ENCODE results near the gene ACSF3.

ACSF3 gene

DNA sequence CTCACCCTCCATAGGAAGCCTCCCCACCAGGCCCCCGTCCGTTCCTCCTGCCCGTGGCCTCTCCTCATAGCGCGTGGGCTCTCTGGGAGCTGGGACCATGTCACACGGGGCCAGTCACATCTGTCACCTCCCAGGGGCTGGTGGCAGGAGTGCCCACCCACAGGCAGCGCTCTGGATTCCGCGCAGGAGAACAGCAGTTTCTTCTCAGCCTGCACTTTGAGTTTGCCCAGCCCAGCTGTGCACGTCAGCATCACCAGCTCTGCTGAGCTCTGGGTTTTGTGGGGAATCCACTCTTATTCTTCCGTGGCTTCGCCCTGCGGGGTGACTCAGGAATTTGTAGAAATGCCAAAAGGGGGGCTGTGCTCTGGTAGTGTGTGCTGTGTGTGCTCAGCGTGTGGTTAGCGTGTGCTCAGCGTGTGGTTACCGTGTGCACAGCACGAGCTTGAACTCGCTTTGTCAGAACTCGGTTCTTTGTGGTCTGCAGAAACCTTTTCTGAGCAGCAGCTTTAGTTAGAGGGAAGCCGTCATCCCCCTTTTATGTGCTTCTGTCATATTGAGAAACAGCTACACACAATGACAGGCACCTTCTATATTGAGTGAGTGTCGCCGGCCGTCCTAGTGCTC lies 3.2 kb downstream of the ACSF3 start:
- no peak for DNase-seq

DNA sequence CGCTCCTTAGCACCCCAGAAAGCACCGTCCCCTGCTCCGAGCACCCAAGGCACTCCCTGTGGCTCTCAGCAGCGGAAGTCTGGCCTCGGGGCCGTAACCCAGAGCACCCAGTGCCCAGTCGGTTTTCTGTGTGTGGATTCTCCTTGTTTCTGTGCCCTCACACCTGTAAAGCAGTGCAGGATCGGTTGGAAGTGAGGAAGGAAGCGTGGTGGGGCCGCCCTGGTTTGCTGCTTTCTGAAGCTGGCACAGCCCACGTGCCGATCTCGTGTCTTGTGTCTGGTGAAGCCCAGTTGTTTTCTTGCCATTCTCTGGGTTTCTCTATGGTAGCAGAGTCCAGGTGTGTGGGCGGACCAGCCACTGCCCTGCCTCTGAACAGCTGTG lies 3.7 kb downstream of the ACSF3 start:
- no peak for DNase-seq

DNA sequence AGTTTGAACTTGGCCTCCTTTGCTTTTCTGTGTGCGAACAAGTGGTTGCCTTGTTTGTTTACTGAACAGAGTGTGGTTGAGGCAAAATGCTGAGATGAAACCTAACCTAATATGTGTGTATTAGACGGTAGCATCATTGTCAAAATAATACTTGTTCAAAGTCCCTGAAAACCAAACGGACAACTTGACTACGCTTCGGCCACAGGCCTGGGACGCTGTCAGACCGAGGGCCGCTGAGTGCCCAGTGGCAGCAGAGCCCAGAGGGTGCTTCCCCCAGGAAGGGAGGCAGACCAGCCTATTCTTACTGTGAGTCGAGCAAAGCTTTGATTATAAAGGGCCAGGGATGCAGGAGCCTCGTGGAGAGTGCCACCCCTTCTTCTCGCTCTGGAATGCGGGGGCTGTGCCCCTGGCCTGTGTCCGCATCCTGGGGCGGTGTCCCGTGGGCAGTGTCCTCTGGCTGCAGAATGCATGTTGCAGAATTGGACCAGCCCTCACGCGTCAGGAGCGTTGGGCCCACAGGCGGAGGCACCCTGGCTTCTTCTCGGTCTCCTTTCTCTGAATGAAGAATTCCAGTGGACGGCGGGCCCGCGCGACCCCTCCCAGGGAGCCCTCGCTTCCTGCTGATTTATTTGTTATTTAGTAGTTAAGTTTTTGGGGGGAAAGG lies 5.2 kb downstream of the ACSF3 start:
- no peak for DNase-seq

DNA sequence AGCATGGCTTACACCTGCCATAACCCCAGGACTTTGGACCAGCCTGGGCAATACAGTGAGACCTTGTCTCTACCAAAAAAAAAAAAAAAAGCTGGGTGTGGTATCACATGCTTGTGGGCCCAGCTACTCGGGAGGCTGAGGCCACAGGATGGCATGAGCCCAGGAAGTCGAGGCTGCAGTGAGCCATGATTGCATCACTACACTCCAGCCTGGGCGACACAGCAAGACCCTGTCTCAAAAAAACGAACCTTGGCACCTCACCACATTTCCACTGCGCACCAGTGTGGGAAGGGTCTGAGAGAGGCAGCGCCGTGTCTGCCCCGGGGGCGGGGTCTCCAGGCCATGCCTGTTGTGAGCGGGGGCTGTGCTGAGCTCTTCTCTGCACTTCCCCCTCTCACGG lies 6.3 kb downstream of the ACSF3 start:
- no peak for DNase-seq

DNA sequence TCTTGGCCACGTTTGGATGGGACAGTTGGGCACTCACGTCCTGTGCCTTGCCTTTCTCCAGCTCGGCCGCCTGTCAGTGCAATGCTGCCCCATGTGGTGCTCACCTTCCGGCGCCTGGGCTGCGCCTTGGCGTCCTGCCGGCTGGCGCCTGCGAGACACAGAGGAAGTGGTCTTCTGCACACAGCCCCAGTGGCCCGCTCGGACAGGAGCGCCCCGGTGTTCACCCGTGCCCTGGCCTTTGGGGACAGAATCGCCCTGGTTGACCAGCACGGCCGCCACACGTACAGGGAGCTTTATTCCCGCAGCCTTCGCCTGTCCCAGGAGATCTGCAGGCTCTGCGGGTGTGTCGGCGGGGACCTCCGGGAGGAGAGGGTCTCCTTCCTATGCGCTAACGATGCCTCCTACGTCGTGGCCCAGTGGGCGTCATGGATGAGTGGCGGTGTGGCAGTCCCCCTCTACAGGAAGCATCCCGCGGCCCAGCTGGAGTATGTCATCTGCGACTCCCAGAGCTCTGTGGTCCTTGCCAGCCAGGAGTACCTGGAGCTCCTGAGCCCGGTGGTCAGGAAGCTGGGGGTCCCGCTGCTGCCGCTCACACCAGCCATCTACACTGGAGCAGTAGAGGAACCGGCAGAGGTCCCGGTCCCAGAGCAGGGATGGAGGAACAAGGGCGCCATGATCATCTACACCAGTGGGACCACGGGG lies 7.1 kb downstream of the ACSF3 start:
- DNase-seq, result no peak

DNA sequence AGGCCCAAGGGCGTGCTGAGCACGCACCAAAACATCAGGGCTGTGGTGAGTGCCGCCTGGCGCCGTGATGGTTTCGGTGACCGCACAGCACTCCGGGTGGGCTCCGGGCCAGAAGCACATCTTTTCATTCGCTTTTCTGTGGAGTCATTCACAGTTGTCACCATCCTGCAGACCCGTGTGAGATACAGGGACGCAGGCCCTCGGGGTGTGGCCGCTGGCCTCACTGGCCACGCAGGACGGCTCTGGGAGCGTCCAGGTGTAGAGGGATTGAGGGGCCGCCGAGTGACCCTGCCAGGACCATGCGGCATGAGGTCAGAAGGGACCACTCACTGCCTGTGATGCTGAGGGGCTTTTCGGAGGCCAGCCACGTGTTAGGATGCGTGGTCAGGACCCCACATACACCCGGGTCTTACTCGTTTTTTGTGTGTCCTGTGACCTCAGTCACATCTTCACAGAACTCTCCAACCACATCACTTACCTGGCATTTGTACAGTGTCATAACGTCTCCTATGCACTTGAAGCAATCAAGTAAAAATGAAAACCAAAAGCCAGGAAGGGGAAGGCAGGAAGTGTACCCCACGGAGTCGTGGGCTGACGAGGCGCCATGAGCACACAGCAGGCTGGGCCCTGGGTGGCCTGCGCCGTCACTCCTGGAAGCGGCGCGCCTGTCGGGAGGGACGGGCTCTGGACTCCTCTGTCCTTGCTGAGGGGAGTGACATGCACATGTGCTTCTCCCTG lies 7.8 kb downstream of the ACSF3 start:
- no peak for DNase-seq

DNA sequence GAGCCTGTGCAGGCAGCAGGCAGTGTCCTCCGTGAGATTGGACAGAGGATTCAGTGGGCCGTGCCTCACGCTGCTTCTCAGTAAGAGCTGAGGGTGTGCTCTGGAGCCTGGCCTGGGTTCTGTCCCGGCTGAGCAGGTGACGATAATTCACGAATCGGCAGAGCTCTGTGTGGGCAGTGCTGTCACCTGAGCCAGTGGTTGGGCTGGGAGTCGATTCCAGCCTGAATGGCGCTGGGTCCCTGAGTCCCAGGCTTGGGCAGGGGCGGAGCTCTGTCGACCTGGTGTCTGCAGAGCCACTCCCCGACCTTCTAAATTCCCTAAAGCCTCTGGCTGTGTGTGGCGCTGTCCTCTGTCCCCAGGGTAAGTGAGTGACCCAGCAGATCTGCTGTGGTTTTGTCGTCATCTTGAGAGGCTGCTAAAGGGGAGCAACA lies 8.4 kb downstream of the ACSF3 start:
- DNase-seq, result peak; percentile 85

DNA sequence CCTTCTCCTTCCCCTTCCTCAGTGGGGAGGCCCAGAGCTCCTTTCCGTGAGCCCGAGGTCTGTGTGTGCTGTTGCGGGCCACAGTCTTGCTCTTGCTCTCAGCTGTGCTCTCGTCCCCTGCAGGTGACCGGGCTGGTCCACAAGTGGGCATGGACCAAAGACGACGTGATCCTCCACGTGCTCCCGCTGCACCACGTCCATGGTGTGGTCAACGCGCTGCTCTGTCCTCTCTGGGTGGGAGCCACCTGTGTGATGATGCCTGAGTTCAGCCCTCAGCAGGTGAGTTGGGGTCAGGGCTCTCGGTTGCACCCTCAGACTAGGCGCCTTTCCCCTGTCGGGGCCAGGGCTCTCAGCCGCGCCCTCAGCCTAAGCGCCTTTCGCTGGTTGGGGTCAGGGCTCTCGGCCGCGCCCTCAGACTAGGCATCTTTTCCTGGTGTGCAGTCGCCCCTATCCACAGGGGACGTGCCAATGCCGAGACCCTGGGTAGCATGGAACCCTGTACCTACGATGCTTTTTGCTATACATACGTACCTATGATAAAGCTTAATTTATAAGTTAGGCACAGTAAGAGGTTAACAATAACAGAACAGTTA lies 8.9 kb downstream of the ACSF3 start:
- DNase-seq, result no peak

DNA sequence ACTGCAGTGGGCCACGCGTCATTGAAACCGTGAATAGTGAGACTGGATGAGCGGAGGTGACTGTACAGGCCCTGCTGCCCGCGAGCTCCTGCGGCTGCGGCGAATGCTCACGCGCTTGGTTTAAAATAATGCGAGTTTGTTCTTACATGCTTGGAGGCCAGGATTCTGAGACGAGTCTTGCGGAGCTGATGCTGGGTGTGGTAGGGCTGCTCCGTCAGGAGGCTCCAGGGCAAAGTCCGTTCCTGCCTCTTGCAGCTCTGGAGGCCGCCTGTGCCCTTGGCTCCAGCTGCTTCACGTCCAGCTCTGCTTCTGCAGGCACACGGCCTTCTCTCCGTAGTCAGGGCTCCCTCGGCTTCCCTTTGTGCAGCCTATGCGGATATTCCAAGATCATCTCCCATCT lies 9.5 kb downstream of the ACSF3 start:
- DNase-seq, result no peak

DNA sequence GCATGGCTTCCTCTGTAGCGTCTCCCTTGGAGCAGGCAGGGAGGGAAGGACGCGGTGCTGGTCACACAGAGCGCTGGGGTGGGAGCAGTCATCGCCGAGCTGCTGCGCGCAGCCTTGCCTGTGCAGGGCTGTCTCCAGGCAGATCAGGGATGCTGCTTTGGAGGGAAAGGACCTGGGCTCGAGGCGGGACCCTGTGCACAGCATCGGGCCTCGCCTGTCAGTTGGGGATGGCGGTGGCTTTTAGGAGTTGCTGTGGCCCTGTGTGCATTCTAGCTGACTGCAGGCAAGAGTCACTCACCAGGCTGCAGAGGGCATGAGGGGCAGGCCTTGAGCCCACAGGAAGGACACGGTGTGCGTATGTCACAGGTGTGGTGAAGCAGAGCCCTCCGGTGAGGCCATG lies 10.1 kb downstream of the ACSF3 start:
- no peak for DNase-seq

DNA sequence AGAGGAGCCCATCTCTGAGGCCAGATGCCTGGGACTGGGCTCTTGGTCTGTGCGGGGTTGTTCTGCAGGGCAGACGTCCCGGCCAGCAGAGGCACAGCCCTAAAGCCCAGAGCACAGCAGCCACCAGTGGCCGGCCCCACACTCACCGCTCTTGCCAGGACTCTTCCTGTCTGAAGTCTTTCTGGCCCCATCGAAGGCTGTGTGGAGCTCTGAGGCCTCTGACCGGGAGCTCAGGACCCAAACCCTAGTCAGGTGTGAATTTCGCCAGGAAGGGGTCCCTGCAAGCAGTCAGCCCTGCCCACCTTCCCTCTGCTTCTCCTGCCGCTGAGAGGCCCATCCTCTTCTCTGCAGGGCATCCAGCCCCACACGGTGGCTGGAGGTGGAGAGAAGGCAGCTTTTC lies 10.7 kb downstream of the ACSF3 start:
- no peak for DNase-seq

DNA sequence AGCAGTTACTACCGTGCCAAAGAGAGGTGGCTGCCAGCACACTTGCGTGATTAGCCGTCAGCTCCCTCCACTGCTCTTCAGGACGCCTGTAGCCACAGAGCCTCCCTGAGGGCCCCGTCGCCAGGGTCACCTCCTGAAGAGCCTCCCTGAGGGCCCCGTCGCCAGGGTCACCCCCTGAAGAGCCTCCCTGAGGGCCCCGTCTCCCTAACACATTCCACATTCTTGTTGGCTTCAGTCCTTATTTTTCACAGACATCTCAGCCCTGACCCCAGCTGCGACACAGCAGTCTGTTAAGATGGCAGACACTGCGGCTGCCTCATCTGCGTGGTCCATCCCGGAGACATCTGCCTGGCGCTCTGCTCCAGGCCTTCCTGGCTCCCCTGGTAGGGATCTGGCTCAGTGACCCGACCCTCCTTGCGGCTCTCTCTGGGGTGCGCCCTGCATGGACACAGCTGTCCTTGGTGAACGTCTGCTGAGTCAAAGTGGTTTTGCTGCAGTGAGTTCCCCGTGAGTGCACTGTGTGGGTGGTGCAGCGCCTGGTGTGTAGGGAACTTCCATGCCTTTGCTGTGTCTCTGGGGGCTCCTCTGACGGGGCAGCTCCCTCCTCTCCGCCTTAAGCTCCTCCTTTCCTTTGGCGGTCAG lies 11.4 kb downstream of the ACSF3 start:
- no peak for DNase-seq

DNA sequence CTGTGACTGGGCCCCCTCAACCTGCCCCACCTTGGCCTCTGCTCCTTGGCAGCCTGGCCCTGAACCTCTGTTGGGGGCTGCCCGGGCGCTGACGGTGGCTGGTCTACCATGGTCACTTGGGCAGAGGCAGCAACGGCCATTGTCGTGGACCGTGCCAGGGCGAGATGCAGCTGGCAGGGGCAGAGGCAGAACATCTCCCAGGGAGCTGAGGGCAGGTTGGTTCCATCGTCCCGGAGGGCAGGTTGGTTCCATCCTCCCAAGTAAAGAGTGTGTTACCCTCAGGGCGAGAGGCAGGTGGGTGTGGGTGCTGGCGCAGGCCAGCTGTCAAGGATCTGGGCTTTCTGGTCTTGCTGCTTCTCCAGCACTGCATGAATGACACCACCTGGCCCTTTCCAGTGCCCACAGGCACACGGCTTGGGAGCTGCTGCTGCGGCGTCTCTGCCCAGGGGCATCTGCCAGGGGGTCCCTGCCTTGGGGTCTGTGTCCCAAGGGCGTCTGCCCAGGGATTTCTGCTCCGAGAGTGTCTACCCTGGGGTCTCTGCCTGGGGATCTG lies 12.0 kb downstream of the ACSF3 start:
- DNase-seq, result no peak

DNA sequence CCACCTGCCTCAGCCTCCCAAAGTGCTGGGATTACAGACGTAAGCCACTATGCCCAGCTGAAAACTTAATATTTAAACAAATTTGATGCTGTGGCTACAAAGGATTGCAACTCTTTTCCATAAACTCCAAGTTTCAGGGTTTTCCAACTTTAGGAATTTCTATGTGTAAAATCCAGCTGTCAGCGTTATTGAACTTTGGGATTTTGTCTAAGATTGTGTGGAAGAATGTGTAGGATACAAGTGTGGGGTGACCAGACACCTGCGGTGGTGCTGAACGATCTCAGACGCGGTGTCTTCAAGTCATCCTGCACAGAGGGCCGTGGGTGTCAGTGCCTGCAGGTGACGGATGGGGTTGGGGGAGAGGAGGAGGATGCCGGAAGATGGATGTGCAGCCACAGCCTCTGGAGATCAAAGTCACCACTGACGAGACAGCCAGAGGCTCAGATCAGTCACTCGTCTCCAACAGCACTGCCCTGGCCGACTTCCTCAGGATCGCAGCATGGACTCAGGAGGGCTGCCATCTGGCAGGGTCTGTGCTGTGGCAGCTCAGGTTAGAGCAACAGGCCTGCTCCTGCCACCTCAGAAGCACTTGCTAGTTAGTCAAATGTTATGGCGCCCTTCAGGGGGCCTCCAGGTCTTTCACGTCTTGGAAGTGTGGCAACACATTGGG lies 13.0 kb downstream of the ACSF3 start:
- no peak for DNase-seq

DNA sequence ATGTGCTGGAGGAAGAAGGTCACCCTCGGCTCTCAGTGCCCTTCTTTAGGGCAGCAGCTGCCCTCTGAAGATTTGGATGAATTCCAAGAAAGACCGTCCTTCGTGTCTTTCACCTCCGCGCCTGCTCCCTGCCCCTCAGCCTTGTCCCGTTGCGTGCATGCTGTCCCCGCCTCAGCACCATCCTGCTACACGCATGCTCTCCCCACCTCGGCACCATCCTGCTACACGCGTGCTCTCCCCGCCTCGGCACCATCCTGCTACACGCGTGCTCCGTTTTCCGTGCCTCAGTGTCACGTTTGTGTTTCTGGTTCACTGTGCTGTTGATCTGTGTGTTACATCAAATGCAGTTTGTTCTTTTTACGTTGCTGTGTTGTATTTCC lies 13.5 kb downstream of the ACSF3 start:
- no peak for DNase-seq

DNA sequence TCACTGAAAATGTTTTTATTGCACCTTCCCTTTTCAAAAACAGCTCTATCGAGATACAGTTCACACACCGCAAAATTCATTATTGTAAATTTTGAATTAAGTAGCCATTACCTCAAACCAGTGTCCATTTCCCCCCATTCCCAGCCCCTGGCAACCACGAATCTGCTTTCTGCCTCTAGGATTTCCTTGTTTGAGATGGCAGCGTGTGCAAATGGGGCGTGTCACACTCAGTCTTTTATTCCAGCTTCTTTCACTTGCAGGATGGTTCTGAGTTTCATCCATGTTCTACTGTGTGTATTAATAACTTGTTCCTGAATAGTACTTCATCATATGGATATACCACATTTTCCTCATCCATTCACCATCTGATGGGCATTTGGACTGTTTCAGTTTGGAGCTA lies 14.8 kb downstream of the ACSF3 start:
- no peak for DNase-seq

DNA sequence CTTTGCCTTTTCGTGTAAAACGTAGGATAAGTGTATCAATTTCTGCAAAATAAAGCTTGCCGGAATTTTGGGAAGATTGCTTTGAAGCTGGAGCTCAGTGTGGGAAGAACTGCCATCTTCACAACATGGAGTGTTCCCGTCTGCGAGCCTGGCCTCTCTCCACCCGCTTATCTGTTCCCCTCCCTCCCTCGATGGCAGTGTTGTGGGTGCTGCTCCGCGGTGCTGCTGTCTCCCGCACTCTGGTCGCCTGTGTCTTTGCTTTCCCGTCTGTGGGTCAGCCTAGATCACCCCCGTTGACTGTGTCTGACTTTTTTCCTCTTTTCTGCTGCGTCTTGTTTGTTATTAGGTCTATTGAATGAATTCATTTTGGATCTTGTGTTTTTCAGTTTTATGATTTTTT lies 17.0 kb downstream of the ACSF3 start:
- DNase-seq, result no peak

DNA sequence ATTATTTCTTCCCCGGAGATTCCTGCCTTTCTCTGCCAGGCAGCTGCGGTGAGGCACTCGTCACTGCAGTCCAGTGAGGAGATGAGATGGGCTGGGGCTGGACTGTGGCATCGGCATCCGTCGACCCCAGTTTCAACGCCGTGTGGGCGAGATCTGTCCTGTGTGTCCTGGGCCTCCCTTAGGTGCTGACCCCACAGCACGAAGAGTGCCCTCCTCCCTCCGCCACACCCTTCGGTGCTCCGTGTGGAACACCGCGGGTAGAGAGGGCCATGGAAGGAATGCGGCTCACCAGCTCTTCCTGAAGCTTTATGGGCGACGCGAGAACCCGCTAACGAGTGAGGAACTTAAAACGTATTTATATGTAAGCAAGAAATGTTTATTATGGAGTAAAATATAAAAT lies 17.6 kb downstream of the ACSF3 start:
- no peak for DNase-seq

DNA sequence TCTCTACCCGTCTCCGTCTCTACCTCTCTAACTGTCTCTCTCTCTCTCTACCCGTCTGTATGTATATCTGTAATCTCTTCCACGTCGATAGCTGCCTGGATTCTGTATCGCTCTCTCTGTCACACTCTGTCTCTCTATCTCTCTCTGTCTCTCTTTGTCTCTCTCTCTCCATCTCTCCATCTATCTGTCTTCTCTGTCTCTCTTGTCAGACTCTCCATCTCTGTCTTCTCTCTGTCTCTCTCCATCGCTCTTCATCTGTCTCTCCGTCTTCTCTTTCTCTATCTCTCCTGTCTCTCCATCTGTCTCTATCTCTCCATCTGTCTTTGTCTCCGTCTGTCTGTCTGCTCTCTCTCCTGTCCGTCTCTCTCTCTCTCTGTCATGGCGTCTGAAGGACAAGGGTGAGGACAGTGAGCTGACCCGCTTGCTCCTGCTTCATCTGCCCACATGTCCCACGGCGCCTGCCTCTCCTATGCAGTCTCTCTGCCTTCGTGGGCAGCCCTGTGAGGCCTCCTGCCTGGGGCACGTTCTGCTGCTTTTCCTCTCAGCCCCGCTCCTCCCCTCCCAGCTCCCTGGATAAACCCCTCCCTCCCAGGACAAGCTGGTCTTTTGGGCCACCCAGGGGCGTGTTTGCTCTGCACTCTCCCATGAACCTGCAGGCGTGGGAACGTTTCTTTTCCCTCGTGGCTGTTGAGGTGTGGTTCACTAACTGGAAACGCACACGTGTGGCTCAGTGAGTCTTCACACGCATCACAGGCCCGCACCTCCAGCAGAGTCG lies 18.9 kb downstream of the ACSF3 start:
- no peak for DNase-seq

DNA sequence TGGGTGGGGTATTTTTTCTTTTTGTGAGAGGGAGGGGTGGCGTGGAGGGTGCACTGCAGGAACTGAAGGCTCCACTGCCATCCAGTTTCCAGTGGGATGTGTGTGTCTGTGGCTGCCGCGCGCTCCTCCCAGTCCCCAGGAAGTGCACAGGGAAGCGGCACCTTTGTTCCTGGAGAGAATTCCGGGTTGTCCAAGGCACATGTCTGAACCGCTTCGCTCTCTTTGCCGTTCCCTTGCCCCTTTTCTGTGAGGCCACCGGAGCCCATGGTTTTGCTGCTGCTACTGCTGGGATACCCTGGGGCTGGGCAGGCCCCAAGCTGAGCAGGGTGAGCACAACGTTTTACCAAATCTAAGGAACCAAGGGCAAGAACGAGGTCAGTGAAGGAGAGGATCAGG lies 19.5 kb downstream of the ACSF3 start:
- no peak for DNase-seq

DNA sequence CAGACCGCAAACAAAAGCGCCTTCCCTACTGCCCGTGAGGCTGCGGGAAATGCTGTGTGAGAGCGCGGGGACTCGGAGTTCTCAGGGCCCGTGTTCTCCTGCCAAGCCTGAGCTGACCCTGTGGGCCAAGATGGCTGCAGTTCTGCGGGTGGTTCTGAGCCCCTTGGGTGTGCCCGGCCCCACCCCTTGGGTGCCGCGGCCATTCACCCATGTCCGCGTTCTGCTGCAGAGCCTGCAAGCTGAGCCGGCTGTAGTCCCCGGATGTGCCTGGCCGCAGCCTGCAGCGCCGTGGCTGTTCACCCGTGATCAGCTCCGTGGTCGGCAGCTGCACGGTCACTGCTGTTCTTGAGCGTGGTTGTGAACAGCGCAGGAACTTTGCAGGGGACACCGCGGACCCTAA lies 20.0 kb downstream of the ACSF3 start:
- no peak for DNase-seq
